ENCODE measurements around the gene LRRC8D.

The LRRC8D gene

DNA sequence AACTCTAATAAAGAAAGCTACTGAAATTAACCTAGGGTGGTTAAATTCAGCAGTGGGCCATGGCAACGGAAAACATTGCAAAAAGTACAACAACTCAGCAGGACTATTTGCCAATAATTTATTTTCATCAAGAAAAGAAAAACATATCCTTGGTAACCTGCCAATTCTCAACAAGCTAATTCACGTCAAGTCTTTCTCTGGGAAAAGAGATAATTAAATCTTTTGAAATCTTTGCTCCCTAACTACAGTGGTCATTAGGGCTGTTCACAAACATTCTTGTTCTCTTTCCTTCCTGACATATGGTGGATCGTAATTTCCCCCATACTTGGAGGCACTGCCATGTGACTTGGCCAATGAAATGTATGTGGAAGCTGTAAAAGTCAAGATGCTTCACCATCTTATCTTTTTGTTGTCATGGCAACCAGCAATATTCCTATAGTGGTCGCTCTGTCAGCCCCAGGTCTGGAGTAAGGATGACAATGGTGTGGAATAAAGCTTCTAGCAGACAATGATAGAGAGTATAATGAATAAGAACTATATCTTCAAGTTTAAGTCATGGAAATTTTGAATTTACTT lies 144.4 kb downstream of the LRRC8D start:
- ATAC-seq = no peak; the same call in 1 of the 3 replicates
- peak; percentile 74 for TF ChIP-seq ISL1 (CRISPR knock-in tag; IDR thresholded peaks at IDR 0.05)
- 0 out of 2 replicates have a peak, but pooled peaks have one; percentile 55 for TF ChIP-seq SNAI2 (CRISPR knock-in tag; IDR thresholded peaks at IDR 0.05)
- no peak for TF ChIP-seq ARNTL (CRISPR knock-in tag; IDR thresholded peaks at IDR 0.05; ENCODE audit: borderline replicate concordance, low read depth)
- TF ChIP-seq ZNF565 (CRISPR knock-in tag; conservative IDR thresholded peaks at IDR 0.05; ENCODE audit: low read depth) = no peak

DNA sequence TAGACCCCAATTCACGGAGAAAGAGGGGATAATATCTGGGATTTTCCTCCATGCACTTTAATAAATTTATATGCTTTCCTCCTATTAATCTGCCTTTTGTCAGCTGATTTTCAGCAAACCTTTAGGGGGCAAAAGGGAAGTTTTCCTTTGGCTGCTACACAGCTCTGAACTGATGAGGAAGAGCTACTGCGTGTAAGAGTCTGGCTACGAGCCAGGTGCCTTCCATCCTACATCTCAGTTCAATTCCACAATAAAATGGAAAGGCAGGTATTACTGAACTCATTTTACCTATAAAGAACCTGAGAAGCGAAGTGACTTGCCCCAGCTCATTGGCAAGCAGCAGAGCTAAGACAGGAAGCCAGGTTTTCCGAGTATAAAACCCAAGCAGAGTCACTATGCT lies 145.8 kb downstream of the LRRC8D start:
- ATAC-seq = no peak
- TF ChIP-seq OSR1 (CRISPR knock-in tag; IDR thresholded peaks at IDR 0.05) = no peak
- TF ChIP-seq GLIS3 (CRISPR knock-in tag; IDR thresholded peaks at IDR 0.05) = no peak
- no peak for TF ChIP-seq TOX (CRISPR knock-in tag; IDR thresholded peaks at IDR 0.05; ENCODE audit: borderline replicate concordance)
- TF ChIP-seq, protein P1, sequence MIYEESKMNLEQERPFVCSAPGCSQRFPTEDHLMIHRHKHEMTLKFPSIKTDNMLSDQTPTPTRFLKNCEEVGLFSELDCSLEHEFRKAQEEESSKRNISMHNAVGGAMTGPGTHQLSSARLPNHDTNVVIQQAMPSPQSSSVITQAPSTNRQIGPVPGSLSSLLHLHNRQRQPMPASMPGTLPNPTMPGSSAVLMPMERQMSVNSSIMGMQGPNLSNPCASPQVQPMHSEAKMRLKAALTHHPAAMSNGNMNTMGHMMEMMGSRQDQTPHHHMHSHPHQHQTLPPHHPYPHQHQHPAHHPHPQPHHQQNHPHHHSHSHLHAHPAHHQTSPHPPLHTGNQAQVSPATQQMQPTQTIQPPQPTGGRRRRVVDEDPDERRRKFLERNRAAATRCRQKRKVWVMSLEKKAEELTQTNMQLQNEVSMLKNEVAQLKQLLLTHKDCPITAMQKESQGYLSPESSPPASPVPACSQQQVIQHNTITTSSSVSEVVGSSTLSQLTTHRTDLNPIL (CRISPR knock-in tag; IDR thresholded peaks at IDR 0.05; ENCODE audit: low read depth) = no peak
- TF ChIP-seq ISL1 (CRISPR knock-in tag; IDR thresholded peaks at IDR 0.05) = no peak
- TF ChIP-seq, protein P2, sequence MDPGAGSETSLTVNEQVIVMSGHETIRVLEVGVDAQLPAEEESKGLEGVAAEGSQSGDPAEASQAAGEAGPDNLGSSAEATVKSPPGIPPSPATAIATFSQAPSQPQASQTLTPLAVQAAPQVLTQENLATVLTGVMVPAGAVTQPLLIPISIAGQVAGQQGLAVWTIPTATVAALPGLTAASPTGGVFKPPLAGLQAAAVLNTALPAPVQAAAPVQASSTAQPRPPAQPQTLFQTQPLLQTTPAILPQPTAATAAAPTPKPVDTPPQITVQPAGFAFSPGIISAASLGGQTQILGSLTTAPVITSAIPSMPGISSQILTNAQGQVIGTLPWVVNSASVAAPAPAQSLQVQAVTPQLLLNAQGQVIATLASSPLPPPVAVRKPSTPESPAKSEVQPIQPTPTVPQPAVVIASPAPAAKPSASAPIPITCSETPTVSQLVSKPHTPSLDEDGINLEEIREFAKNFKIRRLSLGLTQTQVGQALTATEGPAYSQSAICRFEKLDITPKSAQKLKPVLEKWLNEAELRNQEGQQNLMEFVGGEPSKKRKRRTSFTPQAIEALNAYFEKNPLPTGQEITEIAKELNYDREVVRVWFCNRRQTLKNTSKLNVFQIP (CRISPR knock-in tag; IDR thresholded peaks at IDR 0.05; ENCODE audit: borderline replicate concordance, low read depth) = no peak

DNA sequence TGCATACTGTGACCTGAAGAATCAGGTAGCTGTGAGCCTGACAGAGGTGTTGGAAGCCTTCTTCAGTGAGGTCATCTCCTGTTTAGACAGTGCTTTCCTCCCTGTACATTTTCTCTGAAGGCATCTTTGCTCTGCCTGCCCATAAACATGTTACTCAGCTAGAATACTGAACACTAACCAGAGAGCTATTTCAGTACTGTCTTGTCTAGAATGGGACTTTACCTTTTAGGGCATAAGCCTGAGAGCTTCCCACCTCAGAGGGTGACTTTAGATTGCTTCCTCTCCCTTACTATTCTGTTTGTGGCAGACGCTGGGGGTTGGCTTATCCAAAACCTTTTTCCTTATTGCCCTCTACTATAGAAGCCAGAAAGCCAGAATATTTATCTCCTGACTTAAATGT lies 150.8 kb downstream of the LRRC8D start:
- peak; percentile 15; the same call in 1 of the 3 replicates for ATAC-seq
- no peak for TF ChIP-seq ZFP30 (CRISPR knock-in tag; IDR thresholded peaks at IDR 0.05)
- TF ChIP-seq OSR1 (CRISPR knock-in tag; IDR thresholded peaks at IDR 0.05) = no peak
- TF ChIP-seq GLIS3 (CRISPR knock-in tag; IDR thresholded peaks at IDR 0.05) = no peak
- TF ChIP-seq ZFP3 (CRISPR knock-in tag; IDR thresholded peaks at IDR 0.05) = no peak

DNA sequence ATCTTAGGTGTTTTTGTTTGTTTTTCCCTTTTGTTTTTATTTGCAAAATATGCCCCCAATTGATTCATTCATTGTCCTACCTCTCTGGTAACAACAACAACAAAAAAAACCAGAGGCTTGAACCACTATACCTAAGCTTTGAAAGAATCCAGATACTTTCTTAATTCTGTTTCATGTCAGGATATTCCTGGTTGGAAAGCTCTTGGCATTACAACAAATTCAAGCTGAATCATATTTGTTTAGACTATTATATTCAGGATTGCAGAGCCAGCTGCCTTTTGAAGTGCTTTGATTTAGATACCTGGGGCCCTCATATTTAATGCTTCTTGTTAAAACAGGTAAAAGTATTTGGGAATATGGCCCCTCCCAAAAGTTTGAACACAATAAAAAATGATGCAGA lies 151.2 kb downstream of the LRRC8D start:
- no peak; the same call in 2 of the 3 replicates for ATAC-seq

More for the DNA sequence above, 151.2 kb downstream of the LRRC8D start:
- no peak for TF ChIP-seq ZNF565 (CRISPR knock-in tag; conservative IDR thresholded peaks at IDR 0.05; ENCODE audit: low read depth)
- TF ChIP-seq, protein P3, sequence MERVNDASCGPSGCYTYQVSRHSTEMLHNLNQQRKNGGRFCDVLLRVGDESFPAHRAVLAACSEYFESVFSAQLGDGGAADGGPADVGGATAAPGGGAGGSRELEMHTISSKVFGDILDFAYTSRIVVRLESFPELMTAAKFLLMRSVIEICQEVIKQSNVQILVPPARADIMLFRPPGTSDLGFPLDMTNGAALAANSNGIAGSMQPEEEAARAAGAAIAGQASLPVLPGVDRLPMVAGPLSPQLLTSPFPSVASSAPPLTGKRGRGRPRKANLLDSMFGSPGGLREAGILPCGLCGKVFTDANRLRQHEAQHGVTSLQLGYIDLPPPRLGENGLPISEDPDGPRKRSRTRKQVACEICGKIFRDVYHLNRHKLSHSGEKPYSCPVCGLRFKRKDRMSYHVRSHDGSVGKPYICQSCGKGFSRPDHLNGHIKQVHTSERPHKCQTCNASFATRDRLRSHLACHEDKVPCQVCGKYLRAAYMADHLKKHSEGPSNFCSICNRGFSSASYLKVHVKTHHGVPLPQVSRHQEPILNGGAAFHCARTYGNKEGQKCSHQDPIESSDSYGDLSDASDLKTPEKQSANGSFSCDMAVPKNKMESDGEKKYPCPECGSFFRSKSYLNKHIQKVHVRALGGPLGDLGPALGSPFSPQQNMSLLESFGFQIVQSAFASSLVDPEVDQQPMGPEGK (CRISPR knock-in tag; IDR thresholded peaks at IDR 0.05; ENCODE audit: borderline replicate concordance) = no peak
- no peak for TF ChIP-seq CSDC2 (CRISPR knock-in tag; IDR thresholded peaks at IDR 0.05)
- TF ChIP-seq, protein P2 (CRISPR knock-in tag; IDR thresholded peaks at IDR 0.05; ENCODE audit: borderline replicate concordance, low read depth) = no peak
- TF ChIP-seq, protein P1 (CRISPR knock-in tag; IDR thresholded peaks at IDR 0.05; ENCODE audit: low read depth) = no peak
- no peak for TF ChIP-seq ARNTL (CRISPR knock-in tag; IDR thresholded peaks at IDR 0.05; ENCODE audit: borderline replicate concordance, low read depth)
- no peak for TF ChIP-seq TCF4 (CRISPR knock-in tag; IDR thresholded peaks at IDR 0.05; ENCODE audit: borderline replicate concordance)
- no peak for TF ChIP-seq OSR1 (CRISPR knock-in tag; IDR thresholded peaks at IDR 0.05)
- TF ChIP-seq TOX (CRISPR knock-in tag; IDR thresholded peaks at IDR 0.05; ENCODE audit: borderline replicate concordance) = no peak
- TF ChIP-seq, protein P4, sequence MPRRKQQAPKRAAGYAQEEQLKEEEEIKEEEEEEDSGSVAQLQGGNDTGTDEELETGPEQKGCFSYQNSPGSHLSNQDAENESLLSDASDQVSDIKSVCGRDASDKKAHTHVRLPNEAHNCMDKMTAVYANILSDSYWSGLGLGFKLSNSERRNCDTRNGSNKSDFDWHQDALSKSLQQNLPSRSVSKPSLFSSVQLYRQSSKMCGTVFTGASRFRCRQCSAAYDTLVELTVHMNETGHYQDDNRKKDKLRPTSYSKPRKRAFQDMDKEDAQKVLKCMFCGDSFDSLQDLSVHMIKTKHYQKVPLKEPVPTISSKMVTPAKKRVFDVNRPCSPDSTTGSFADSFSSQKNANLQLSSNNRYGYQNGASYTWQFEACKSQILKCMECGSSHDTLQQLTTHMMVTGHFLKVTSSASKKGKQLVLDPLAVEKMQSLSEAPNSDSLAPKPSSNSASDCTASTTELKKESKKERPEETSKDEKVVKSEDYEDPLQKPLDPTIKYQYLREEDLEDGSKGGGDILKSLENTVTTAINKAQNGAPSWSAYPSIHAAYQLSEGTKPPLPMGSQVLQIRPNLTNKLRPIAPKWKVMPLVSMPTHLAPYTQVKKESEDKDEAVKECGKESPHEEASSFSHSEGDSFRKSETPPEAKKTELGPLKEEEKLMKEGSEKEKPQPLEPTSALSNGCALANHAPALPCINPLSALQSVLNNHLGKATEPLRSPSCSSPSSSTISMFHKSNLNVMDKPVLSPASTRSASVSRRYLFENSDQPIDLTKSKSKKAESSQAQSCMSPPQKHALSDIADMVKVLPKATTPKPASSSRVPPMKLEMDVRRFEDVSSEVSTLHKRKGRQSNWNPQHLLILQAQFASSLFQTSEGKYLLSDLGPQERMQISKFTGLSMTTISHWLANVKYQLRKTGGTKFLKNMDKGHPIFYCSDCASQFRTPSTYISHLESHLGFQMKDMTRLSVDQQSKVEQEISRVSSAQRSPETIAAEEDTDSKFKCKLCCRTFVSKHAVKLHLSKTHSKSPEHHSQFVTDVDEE (CRISPR knock-in tag; IDR thresholded peaks at IDR 0.05) = no peak
- TF ChIP-seq ESRRG (CRISPR knock-in tag; IDR thresholded peaks at IDR 0.05) = no peak
- TF ChIP-seq GLIS3 (CRISPR knock-in tag; IDR thresholded peaks at IDR 0.05) = no peak
- TF ChIP-seq ZFP3 (CRISPR knock-in tag; IDR thresholded peaks at IDR 0.05) = no peak
- TF ChIP-seq ISL1 (CRISPR knock-in tag; IDR thresholded peaks at IDR 0.05) = no peak

Measured in SK-N-SH treated with all-trans-retinoic acid at 6 μM for 48 hours (cell line).